ENCODE results near the gene XYLT2. TPM values are rescaled to one million over a fixed set of nuclear protein-coding genes. Genes with fewer than 3 reads are reported as not detected.
A peak's percentile ranks its signal among the peaks of the same experiment; 100 is the strongest.

XYLT2 gene
- polyA plus RNA-seq, 1 experiment: 25.0 TPM

- H3K4me3 ChIP-seq (ENCODE audit: low read depth, low read length): no peak overlapping the region
- no peaks in the 10 kb centered on the region for H3K36me3 ChIP-seq (ENCODE audit: control insufficient read depth, insufficient read depth, low read length)
- TF ChIP-seq CTCF (IDR thresholded peaks at IDR 0.05; ENCODE audit: insufficient read depth, low read depth, low read length): no peak
- POLR2A ChIA-PET: no interaction called here
- CTCF ChIA-PET: interaction anchor here (2.2 kb wide), 1 partner anchor 53 kb away, joined by 6 read pairs; the partner anchor contains the start of gene LRRC59
- no peak for DNase-seq (ENCODE audit: low read depth)
- peaks cover 3% of the 10 kb centered on the region; the same call in 1 of the 2 replicates for H3K27me3 ChIP-seq (ENCODE audit: control insufficient read depth, insufficient read depth, low read length)
Measured at GRCh38 chr17:50344731-50345365, 1.1 kb upstream of the XYLT2 start.

- Histone ChIP-seq H3K27me3 (ENCODE audit: control insufficient read depth, insufficient read depth, low read length) (no peaks in the 10 kb centered on the region), H3K36me3 (ENCODE audit: control insufficient read depth, insufficient read depth, low read length) (no peaks in the 10 kb centered on the region), H3K4me3 (ENCODE audit: low read depth, low read length) (peak overlapping the region; percentile 92)
- ChIA-PET CTCF (interaction anchor here (0.7 to 2.7 kb wide), 6 partner anchors 10 to 87 kb away, joined by 3 to 19 read pairs (median 4); partner anchors contain the start of gene LRRC59), POLR2A (interaction anchor here (0.8 kb wide), 1 partner anchor 16 kb away, joined by 4 read pairs; no protein-coding TSS in a partner anchor)
- TF ChIP-seq CTCF (IDR thresholded peaks at IDR 0.05; ENCODE audit: insufficient read depth, low read depth, low read length): no peak
- DNase-seq (ENCODE audit: low read depth): no peak
Measured at GRCh38 chr17:50346313-50347116, 589 bp downstream of the XYLT2 start.

- no peak for DNase-seq (ENCODE audit: low read depth)
- CTCF ChIA-PET: interaction anchor here (0.8 to 2.7 kb wide), 5 partner anchors 11 to 50 kb away, joined by 3 to 19 read pairs (median 4); partner anchors contain the start of gene LRRC59
- no peaks in the 10 kb centered on the region for H3K27me3 ChIP-seq (ENCODE audit: control insufficient read depth, insufficient read depth, low read length)
- peak overlapping the region; percentile 92 for H3K4me3 ChIP-seq (ENCODE audit: low read depth, low read length)
- POLR2A ChIA-PET: interaction anchor here (0.8 kb wide), 1 partner anchor 15 kb away, joined by 4 read pairs; no protein-coding TSS in a partner anchor
- TF ChIP-seq CTCF (IDR thresholded peaks at IDR 0.05; ENCODE audit: insufficient read depth, low read depth, low read length): no peak
- no peaks in the 10 kb centered on the region for H3K36me3 ChIP-seq (ENCODE audit: control insufficient read depth, insufficient read depth, low read length)
Measured at GRCh38 chr17:50347117-50347893, 1.4 kb downstream of the XYLT2 start.

GRCh38 chr17:50347894-50348291 is 2.0 kb downstream of the XYLT2 start:
- Histone ChIP-seq H3K27me3 (ENCODE audit: control insufficient read depth, insufficient read depth, low read length) (no peaks in the 10 kb centered on the region), H3K36me3 (ENCODE audit: control insufficient read depth, insufficient read depth, low read length) (no peaks in the 10 kb centered on the region; the same call in 1 of the 2 replicates), H3K4me3 (ENCODE audit: low read depth, low read length) (no peak overlapping the region)
- no peak for DNase-seq (ENCODE audit: low read depth)
- no peak for TF ChIP-seq CTCF (IDR thresholded peaks at IDR 0.05; ENCODE audit: insufficient read depth, low read depth, low read length)
- ChIA-PET CTCF (interaction anchor here (1.0 to 2.7 kb wide), 4 partner anchors 11 to 247 kb away, joined by 3 to 19 read pairs (median 5); no protein-coding TSS in a partner anchor), POLR2A (interaction anchor here (0.5 kb wide), 1 partner anchor 53 kb away, joined by 3 read pairs; no protein-coding TSS in a partner anchor)

Measured in BJ (cell line).